HT-29 (cell line): ENCODE results near the gene PIK3R3. TPM values are rescaled to one million over a fixed set of nuclear protein-coding genes. Genes with fewer than 3 reads are reported as not detected.
A peak's percentile ranks its signal among the peaks of the same experiment; 100 is the strongest.

Experiments used
- DNase-seq: peaks from one replicate; pipeline ENCODE4 v3.0.0-alpha.2; 2015; ENCODE audit warnings: low spot score
- total RNA-seq: library from RNA; depleted of rRNA; stranded (reverse); fragments of >200 nt; shearing (Covaris generic); gene quantifications from 2 replicates; pipeline ENCODE4 v1.2.3, GENCODE V29; 2014

PIK3R3 gene
- total RNA-seq, 1 experiment from 2014 or later, result 7.7 TPM

- DNase-seq, result no peak
These were observed 26.2 kb upstream of the PIK3R3 start for GRCh38 chr1:46158312-46159281.

- DNase-seq, result no peak
These were observed 25.5 kb upstream of the PIK3R3 start for GRCh38 chr1:46157916-46158311.

GRCh38 chr1:46153732-46154131 lies 21.3 kb upstream of the PIK3R3 start:
- no peak for DNase-seq

- no peak for DNase-seq
These were observed 20.8 kb upstream of the PIK3R3 start for GRCh38 chr1:46153228-46153627.

GRCh38 chr1:46152016-46152415 lies 19.6 kb upstream of the PIK3R3 start:
- no peak for DNase-seq

- DNase-seq, result no peak
These were observed 17.7 kb upstream of the PIK3R3 start for GRCh38 chr1:46150085-46150484.

- no peak for DNase-seq
These were observed 15.9 kb upstream of the PIK3R3 start for GRCh38 chr1:46148318-46148717.

- no peak for DNase-seq
These were observed 5.5 kb upstream of the PIK3R3 start for GRCh38 chr1:46137916-46138315.

GRCh38 chr1:46136711-46137110 lies 4.3 kb upstream of the PIK3R3 start:
- no peak for DNase-seq

GRCh38 chr1:46134660-46135331 lies 2.4 kb upstream of the PIK3R3 start:
- DNase-seq, result no peak

- no peak for DNase-seq
These were observed 1.4 kb upstream of the PIK3R3 start for GRCh38 chr1:46133781-46134350.

- no peak for DNase-seq
These were observed 791 bp upstream of the PIK3R3 start for GRCh38 chr1:46133181-46133658.

GRCh38 chr1:46131712-46132528 lies 509 bp downstream of the PIK3R3 start:
- DNase-seq, result peak; percentile 68

- peak; percentile 49 for DNase-seq
These were observed 1.3 kb downstream of the PIK3R3 start for GRCh38 chr1:46131093-46131492.

GRCh38 chr1:46130606-46131005 lies 1.8 kb downstream of the PIK3R3 start:
- DNase-seq, result peak; percentile 36

GRCh38 chr1:46130121-46130520 lies 2.3 kb downstream of the PIK3R3 start:
- DNase-seq, result no peak

- DNase-seq, result no peak
These were observed 4.1 kb downstream of the PIK3R3 start for GRCh38 chr1:46128344-46128743.

- DNase-seq, result no peak
These were observed 13.6 kb downstream of the PIK3R3 start for GRCh38 chr1:46118856-46119255.

GRCh38 chr1:46117810-46118494 lies 14.5 kb downstream of the PIK3R3 start:
- DNase-seq, result no peak

- no peak for DNase-seq
These were observed 17.4 kb downstream of the PIK3R3 start for GRCh38 chr1:46114925-46115603.
